NCI-H1417 (cell line): ENCODE measurements around the gene LIMK1.

Experiments used
- DNase-seq, 3 experiments: peaks; one replicate each; lab custom pipeline; 2025; lab: John Stamatoyannopoulos, UW

Gene LIMK1

DNA sequence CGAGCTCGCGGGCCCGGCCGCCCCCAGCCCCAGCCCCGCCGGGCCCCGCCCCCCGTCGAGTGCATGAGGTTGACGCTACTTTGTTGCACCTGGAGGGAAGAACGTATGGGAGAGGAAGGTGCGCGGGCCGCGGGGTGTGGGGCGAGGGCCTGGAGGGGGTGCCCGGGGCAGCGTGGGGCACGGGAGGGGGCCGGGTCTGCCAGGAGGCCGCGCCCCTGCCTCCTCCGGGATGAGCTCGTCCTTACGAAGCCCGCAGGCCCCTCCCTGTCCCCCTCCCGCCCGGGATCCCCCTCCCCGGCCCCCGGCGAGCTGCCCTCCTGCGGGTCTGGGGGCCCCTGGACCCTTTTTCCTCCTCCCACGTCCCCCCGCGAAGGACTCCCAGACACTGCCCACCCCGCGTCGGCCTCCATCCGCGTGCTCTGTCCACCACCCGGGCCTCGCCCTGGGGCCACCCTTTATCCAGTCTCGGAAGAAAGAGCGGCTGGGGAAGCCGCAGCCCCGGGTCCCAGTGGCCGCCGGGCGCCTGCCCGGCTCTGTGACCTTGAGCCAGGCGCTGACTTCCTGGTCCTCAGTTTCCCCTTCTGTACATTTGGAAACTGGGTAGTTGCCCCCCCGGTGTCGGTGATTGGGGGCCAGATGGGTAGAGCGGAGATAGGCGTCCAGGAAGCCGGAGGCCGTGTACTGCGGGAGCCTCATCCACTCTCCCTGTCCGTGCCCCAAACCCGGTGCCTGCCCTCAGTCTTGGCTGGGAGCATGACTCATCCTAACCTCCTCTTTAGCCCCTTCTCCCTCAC is 521 bp downstream of the LIMK1 start:
- peak; percentile 78 to 81 (median 79) for DNase-seq

DNA sequence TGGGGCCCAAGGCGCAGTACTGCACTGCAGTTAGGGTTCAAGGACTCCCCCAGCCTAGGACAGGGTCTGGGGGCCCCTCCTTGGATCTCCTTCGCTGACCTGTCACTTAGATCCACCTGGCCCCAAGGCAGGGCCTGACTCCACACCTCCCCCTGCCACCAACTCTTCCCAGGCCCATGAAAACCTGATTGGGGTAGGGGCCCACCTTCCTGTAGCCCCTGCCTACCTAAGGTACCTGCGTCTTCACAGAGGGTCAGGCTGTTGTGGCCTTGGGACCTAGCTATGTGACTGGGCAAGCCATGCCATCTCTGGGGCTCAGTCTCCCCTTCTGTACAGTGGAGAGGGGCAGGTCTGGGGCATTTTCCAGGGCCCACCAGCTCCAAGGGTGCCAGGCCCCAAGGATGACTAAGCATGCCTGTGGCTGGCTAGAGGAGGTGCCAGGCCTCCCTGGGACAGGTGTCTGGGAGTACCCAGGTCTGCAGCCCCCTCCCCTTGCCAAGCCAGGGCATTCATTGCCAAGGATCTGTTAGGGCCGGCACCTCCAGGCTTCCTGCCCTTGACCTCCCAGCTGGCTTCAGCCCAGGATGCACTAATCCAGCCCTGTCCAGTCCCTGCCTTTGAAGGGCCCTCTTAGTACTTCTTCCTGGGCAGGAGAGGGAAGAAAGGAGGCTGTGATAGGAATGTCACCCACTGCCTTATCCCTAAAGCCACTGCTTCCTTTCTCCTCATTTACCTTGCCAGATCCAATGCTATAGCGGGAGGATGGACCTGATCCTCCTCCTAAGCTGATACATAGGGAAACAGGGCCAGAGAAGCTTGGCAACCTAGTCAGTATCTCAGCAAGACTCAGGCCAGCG is 1.3 kb downstream of the LIMK1 start:
- DNase-seq: no peak

DNA sequence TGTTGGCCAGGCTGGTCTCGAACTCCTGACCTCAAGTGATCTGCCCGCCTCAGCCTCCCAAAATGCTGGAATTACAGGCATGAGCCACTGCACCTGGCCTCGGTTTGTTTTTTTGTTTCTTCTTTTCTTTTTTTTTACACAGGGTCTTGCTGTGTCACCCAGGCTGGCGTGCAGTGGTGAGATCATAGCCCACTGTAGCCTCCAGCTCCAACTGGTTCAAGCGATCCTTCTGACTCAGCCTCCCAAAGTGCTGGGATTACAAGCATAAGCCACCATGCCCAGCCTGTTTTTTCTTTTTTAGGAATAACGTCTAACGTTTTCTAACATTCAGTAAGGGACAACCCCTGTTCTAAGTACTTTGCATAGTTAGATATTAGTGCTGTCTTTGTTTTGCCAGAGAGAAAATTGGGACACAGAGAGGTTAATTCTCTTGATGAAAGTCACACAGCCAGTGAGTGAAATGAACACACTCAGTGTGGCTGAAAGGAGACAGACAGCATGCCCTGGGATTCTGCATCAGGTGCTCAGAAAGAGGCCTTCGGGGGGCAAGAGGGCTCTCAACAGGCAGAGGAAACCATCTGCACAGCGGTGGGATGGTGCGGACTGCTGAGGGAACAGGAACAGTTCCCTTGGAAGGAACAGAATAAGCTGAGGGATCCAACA is 4.3 kb downstream of the LIMK1 start:
- no peak for DNase-seq

DNA sequence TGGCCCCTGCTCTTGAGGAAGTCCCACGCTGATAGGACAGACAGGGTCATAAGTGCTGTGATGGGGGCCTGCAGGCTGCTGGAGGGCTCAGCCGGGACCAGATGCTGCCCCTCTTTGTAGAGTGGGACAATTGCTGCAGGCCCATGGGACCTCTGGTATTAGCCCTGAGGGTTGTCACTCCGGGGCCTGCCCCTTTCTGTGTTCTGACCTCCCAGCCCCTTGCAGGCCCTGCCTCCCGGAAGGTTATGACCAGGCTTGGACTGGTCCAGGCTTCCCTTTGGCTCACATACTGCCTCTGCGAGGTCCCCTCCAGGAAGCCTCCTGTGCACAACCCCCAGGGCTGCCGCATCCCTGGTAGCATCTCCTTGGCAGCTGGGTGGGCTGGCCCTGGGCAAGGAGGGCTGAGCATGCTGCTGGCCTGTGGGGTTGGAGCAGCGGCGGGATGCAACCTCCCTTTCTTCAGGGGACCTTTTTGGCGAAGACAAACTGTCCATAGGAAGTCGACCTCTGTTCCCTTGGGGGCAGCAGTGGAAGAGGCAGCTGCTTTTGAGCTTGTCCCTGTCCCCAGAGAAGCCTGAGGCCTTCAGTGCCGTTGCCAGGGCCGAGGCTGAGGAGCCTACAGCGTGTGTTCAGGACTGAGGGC is 8.8 kb downstream of the LIMK1 start:
- DNase-seq: no peak

DNA sequence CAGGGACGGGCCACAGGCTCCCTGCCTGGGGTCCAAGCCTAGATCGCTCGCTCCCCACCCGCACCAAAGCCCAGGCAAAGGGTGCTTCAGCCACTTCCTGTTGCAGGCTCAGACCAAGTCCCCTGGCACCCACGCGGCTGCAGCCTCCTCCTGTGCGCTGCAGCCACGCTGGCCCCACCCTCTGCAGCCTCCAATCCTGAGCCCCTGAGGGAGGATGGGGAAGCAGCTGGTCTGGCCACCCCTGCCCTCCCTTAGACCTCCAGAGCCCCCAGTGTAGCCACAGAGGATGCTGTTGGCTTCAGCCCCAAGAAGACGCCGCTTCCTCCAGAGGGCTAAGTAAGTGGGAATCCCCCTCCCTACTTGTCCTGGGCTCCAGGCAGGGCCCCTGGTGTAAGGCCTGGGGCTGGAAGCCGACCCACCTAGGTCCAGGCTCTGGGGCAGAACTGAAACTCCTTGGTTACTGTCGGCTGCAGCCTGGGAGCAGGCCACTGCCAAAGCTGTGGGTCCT is 9.4 kb downstream of the LIMK1 start:
- DNase-seq: peak in 1 of 3 experiments; percentile 37

DNA sequence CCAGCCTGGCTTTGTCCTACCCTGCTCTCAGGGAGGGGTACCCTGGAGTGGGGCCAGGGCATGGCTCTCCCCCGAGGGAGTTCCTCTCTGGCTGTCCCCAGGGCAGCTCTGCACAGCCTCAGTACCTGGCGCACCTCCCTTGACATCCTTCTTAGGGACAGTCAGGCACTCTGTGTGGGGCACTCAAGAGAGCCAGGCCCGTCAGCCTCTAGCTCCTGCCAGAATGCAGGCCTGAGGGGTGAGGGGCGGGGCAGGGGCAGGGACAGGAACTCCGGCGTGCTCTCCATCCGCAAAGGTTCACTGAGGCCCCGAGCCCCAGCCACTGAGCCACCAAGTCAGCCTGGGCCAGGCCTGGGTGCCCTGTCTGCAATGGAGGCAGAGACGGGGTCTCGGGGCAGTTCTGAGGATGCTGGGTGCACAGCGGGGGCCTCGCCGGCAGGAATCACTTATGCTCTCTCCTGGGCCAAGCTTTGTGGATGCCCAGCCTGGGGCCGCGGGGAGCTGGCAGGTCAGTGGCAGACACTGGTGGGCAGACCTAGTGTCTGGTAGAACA is 10.1 kb downstream of the LIMK1 start:
- DNase-seq: no peak

DNA sequence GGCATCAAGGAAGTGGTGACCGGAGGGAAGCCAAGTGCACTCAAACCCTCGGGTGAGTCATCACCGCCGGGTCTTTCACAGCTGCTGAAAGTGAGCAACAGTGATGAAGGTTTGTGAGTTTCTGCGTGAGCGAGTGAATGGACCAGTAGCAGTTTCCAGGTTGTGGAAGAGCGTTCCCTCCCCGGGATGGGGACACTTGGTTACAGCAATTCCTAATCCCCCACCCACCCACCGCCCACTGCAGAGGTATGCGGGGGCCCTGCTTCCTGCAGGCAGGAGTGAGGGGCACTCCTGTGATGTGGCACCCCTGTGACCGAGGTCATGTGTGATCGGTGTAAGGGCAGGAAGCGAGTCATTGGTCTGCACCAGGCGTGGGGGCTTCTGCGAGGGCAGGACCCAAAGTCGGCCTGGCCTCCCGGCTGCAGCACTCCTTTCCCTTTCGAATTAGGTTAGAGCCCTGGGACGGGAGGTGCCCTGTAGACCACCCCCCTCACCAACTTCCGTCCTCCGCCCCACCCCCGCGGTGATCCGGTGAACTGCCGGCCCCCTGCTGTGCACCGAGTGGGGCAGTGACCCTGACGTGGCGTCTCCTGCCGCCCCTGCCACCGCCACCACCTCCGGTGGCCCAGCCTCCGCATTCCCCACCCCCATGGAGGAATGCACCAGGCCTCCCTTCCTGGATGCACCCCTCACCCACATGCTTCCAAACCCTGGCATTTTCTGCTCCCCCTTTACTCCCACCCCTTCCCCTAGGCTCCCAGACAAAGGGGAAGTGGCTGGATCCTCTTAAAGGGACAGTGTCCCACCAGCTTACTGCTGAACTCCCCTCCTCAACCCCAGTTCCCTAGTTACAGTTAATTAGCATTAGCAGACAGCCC is 10.9 kb downstream of the LIMK1 start:
- DNase-seq: no peak

DNA sequence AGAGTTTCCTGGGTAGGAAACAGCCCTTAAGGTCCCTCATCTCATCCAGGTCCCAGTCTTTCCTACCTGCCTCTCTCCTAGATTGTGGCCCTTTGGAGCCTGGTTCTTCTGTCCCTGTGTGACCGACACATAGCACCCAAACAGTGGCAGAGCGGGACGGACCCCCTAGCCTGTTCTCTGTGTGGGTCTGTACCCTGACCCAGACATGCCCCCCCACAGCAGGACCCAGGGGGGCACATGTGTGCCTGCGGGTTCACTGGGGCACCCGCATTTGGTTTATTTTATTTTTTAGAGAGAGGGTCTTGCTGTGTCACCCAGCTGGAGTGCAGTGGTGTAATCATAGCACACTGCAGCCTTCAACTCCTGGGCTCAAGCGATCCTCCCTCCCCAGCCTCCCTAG is 11.5 kb downstream of the LIMK1 start:
- DNase-seq: no peak

DNA sequence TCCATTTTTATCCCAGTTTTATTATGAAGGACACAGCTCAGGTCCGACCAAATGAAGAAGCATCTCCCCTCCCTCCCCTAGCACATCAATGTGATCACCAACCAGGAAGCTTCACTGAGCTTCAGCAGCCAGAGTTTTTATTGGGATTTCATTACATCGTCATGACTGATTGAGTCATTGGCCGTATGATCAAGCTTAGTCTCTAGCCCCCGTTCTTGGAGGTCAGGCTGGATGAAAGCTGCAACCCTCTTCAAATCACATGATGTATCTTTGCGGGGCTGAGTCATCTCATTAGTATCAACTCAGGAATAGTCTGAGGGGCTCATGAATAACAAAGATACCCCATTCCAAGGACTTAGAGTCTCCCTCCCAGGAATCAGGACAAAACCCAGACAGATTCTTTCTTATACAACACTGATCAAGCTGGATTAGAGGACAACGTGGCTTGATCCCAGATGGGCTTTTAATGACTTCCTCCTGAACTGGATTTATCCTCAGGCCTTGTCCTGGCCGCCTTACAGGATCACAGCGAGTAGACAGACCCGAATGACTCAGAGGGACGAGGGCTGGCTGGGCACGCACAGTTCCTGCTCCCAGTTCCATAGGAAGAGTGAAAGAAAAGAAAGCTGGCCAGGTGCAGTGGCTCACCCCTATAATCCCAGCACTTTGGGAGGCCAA is 14.5 kb downstream of the LIMK1 start:
- no peak for DNase-seq

DNA sequence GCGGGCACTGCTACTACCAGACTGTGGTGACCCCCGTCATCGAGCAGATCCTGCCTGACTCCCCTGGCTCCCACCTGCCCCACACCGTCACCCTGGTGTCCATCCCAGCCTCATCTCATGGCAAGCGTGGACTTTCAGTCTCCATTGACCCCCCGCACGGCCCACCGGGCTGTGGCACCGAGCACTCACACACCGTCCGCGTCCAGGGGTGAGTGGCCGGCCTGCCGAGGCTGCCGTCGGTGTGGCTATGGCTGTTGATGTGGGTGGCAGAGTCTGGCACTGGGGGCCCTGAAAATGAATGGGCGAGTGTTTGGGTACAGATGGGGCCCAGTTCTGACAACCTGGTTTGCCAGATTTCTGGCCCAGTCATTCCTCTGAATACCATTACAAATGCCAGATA is 15.4 kb downstream of the LIMK1 start:
- no peak for DNase-seq

DNA sequence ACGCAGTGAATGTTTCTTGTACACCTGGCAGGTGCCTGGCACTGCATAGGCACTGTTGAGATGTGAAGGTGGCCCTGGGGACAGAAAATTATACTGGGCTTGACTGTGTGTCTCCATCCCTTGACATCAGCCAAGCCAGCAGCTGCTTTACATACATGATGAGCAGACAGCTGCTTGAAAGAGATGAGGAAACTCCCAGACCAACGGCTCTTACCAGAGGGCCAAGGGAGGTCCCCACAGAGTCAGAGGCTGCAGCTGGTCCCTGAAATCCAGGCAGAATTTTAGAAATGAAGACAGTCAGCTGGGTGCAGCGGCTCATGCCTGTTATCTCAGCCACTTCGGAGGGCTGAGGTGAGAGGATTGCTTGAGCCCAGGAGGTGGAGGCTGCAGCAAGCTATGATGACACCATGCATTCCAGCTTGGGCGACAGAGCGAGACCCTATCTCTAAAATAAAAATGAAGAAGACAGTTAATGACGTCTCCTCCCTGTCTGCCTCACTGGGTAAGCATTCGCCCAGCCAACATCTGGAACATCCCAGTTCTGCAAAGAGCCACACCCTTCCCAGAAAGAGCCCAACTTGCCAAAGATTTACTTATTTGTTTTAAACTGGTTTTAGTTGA is 17.6 kb downstream of the LIMK1 start:
- peak in 1 of 3 experiments; percentile 60 for DNase-seq

DNA sequence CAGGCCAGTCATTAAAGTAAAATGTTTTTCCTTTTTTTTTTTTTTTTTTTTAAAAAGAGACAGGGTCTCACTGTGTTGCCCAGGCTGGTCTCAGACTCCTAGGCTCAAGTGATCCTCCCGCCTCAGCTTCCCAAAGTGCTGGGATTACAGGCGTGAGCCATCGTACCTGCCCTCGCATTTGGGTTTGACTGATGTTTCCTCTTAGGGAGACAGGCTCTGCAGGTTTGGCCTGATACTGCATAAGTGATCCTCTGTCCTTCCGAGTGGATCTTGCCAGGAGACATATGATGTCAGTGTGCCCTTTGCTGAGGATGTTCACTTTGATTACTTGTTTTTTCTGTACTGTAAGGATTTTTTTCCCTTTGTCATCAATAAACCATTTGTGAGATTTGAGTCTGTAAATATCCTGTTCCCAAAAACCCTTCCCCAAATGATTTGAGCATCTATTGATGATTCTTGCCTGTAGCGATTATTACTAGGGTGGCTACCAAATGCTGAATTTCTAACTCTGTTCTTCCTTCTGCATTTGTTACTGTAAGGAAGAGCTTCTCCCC is 19.7 kb downstream of the LIMK1 start:
- DNase-seq: no peak

DNA sequence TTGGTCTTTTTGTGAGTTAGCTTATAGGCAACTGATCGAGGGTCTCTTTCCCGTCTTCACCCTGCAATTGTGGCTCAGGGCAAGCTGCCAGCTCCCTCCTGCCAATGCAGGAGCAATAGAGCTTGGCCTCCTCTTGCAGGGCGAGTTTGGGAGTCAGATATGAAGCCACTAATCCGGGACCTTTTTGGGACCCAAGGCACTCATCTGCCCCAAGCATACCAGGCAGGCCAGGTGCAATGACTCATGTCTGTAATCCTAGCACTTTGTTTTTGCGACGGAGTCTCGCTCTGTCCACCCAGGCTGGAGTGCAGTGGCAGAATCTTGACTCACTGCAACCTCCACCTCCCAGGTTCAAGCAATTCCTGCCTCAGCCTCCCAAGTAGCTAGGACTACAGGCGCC is 21.1 kb downstream of the LIMK1 start:
- no peak for DNase-seq

DNA sequence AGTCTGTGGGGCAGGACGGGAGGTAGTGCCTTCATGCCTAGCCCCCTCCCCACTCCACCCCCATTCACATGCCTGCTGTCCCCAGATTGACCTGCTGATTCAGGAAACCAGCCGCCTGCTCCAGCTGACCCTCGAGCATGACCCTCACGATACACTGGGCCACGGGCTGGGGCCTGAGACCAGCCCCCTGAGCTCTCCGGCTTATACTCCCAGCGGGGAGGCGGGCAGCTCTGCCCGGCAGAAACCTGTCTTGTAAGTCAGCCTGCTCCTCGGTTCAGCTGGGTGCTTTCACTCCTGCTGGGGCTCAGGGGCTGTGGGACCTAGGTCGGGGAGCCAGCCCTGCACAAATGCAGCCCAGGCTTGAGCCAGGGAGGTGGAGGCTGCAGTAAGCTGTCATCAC is 22.4 kb downstream of the LIMK1 start:
- no peak for DNase-seq

DNA sequence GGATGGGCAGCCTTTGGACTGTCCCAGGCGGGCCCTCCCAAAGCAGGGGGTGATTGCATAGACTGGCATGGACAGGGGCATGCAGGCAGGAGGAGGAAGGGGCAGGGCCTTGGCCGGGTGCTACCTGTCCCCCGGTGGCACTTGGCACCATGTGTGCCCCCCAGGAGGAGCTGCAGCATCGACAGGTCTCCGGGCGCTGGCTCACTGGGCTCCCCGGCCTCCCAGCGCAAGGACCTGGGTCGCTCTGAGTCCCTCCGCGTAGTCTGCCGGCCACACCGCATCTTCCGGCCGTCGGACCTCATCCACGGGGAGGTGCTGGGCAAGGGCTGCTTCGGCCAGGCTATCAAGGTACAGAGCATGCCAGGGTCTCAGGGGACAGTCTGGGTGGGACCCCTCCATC is 23.2 kb downstream of the LIMK1 start:
- DNase-seq: no peak

DNA sequence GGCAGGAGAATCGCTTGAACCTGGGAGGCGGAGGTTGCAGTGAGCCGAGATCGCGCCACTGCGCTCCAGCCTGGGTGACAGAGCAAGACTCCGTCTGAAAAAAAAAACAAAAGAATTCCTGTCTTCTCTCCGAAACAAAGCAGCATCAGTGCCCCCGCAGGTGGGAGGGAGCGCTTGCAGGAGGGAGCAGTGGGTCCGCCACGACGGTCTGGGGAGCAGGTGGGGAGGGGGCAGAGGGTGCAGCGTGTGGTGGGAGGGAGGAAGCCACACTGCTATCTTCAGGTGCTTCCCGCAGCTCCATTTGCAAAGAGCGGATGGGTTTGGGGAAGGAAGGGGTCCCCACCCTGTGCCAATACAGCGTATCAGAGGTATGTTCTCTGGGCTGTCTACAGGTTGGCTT is 31.7 kb downstream of the LIMK1 start:
- DNase-seq: no peak

DNA sequence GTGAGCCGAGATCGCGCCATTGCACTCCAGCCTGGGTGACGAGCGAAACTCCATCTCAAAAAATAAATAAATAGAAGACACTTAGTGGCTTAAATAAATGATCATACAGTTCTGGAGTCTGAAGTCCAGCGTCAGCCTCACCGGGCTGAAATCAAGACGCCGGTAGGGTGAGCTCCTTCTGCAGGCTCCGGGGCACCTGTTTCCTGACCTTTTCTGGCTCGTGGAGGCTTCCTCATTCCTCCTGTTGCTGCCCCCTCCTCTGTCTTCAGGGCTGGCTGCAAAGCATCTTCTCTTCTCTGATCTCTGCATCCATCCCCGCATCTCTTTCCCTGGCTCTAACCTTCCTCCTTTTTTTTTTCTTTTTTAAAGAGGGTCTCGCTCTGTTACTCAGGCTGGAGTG is 32.8 kb downstream of the LIMK1 start:
- no peak for DNase-seq

DNA sequence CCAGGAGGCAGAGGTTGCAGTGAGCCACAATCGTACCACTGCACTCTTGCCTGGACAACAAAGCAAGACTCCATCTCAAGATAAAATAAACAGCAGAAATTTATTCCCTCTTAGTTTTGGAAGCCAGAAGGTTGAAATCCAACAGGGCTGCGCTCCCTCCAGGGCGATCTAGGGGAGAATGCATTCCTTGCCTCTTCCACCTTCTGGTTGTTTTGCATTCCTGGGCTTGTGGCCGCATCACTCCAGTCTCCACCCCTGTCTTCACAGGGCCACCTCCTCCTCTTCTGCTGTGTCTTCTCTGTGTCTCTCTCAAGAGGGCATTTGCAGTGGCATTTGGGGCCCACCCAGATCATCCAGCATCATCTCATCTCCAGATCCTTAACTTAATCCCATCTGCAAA is 36.2 kb downstream of the LIMK1 start:
- DNase-seq: no peak
